ENCODE measurements around the gene XKR7. TPM values are rescaled to one million over a fixed set of nuclear protein-coding genes. Genes with fewer than 3 reads are reported as not detected.

Gene XKR7
- total and polyA plus RNA-seq, 2 donors (not counting 3 experiments of a cell fraction or from before 2014, with no cell fraction given) = 0.04 TPM; not detected in 1

DNA sequence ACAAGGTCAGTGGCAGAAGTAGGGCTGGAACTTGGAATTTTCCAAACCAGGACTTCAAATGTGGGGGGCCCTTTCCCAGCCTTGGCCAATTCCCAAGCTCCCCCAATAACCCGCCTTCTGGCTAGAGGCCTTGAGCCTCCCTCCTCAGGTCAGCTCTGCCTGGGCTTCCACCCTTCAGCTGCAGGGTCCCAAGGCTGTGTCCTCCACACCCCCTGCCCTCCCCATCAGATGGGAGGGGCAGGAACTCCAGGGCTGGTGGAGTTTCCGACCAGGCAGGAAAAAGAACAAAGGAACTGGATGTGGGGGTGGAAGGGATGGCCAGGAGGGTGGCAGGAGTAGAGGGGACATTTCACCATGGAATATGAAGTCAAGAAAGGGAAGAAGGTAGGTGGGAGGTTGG, 42.1 kb downstream of the XKR7 start, which contains the start of gene CCM2L:
Gene CCM2L (plus strand): TSS at position 338 of the 400 bp plus-strand sequence. CDS start 17 bp downstream, at position 355.
- BruUV-seq (replicated peaks) = no TSS peak
- Histone ChIP-seq H3K79me2 (ENCODE audit: control insufficient read depth, insufficient read depth, low read length) (no peaks in the 10 kb centered on the region), H3K4me3 (replicated peaks in 1 of 3; ENCODE audit: insufficient read depth in 1 of 3, low read depth in 1 of 3, low read length in 3 of 3) (peak within 1 kb of the TSS; percentile 40 to 80 (median 46)), H2AFZ (ENCODE audit: low read depth, low read length) (peak within 1 kb of the TSS; percentile 89), H4K20me1 (replicated peaks; ENCODE audit: control insufficient read depth, extremely low read depth, insufficient read depth, low read length) (no peaks in the 10 kb centered on the region), H3K4me1 (ENCODE audit: control insufficient read depth, extremely low read depth, insufficient read depth, low read length) (peaks cover 39% of the 10 kb centered on the region), H3K27ac (ENCODE audit: insufficient read depth, low read depth, low read length) (peak within 1 kb of the TSS; percentile 70), H3K9ac (replicated peaks; ENCODE audit: extremely low read depth, insufficient read depth, low read length) (peak within 1 kb of the TSS; percentile 73), H3K9me1 (replicated peaks; ENCODE audit: control insufficient read depth, extremely low read depth, insufficient read depth, low read length) (no peaks in the 10 kb centered on the region), H3K4me2 (ENCODE audit: insufficient read depth, low read length) (peak within 1 kb of the TSS; percentile 88), H3K9me3 (replicated peaks; ENCODE audit: control insufficient read depth, insufficient read depth, low read length) (no peaks in the 10 kb centered on the region), H3K27me3 (ENCODE audit: control insufficient read depth in 2 of 2, insufficient read depth in 2 of 2, low read length in 2 of 2) (no peaks in the 10 kb centered on the region), H3K36me3 (ENCODE audit: control insufficient read depth in 2 of 2, extremely low read depth in 1 of 2, insufficient read depth in 2 of 2, low read length in 2 of 2) (no peaks in the 10 kb centered on the region)
- CTCF ChIA-PET = interaction anchor here (1.3 kb wide), 1 partner anchor 10 kb away, joined by 3 read pairs; no protein-coding TSS in a partner anchor
- TF ChIP-seq GATA2 (IDR thresholded peaks at IDR 0.05; ENCODE audit: insufficient read depth, insufficient read length, low read depth, low read length) (no peak), POLR2A (IDR thresholded peaks at IDR 0.05; ENCODE audit: low read depth, low read length) (peak; percentile 25)
- POLR2A ChIA-PET = interaction anchor here (0.5 kb wide), 1 partner anchor 279 kb away, joined by 3 read pairs; no protein-coding TSS in a partner anchor
- DNase-seq (ENCODE audit: low read depth, low spot score) = peak; percentile 29
- dilution Hi-C loops (cut with MboI; ENCODE audit: extremely low pct_ligation_motif_present, low sequenced_read_pairs) = no loop called here
- intact Hi-C loops (cut with micrococcal nuclease) = no loop called here
- peak; percentile 74 for FAIRE-seq

DNA sequence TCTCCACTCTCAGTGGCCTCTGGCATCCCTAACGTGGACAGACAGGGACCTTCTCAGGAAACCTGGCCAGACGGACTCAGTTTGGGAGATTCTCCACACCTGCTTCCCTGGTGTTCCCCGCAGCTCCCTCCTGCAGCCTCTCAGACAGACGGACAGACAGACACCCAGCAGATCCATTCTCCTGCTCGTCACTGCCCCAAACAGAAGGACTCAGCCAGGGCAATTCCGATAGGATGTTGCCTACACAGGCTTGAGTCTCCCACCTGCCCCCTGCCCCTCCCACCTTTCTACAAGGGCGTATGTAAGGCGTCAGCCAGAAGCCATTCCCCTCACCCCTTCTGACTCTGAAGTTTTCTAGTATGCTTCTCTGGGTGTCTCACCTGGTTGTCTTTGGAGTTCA, 42.7 kb downstream of the XKR7 start:
- intact Hi-C loops (cut with micrococcal nuclease) = no loop called here
- ChIA-PET POLR2A (interaction anchor here (0.5 kb wide), 1 partner anchor 279 kb away, joined by 3 read pairs; no protein-coding TSS in a partner anchor), CTCF (no interaction called here)
- dilution Hi-C loops (cut with MboI; ENCODE audit: extremely low pct_ligation_motif_present, low sequenced_read_pairs) = no loop called here
- Histone ChIP-seq H3K4me1 (ENCODE audit: control insufficient read depth, extremely low read depth, insufficient read depth, low read length) (peaks cover 39% of the 10 kb centered on the region), H3K27ac (ENCODE audit: insufficient read depth, low read depth, low read length) (peak overlapping the region; percentile 70), H3K9ac (replicated peaks; ENCODE audit: extremely low read depth, insufficient read depth, low read length) (peak overlapping the region; percentile 73), H3K27me3 (ENCODE audit: control insufficient read depth in 2 of 2, insufficient read depth in 2 of 2, low read length in 2 of 2) (no peaks in the 10 kb centered on the region), H3K4me2 (ENCODE audit: insufficient read depth, low read length) (peak overlapping the region; percentile 88), H3K9me1 (replicated peaks; ENCODE audit: control insufficient read depth, extremely low read depth, insufficient read depth, low read length) (no peaks in the 10 kb centered on the region), H3K9me3 (replicated peaks; ENCODE audit: control insufficient read depth, insufficient read depth, low read length) (no peaks in the 10 kb centered on the region), H3K79me2 (ENCODE audit: control insufficient read depth, insufficient read depth, low read length) (no peaks in the 10 kb centered on the region), H2AFZ (ENCODE audit: low read depth, low read length) (peak overlapping the region; percentile 89), H4K20me1 (replicated peaks; ENCODE audit: control insufficient read depth, extremely low read depth, insufficient read depth, low read length) (no peaks in the 10 kb centered on the region), H3K36me3 (ENCODE audit: control insufficient read depth in 2 of 2, extremely low read depth in 1 of 2, insufficient read depth in 2 of 2, low read length in 2 of 2) (no peaks in the 10 kb centered on the region), H3K4me3 (replicated peaks in 1 of 3; ENCODE audit: insufficient read depth in 1 of 3, low read depth in 1 of 3, low read length in 3 of 3) (peak overlapping the region; percentile 40 to 80 (median 46))
- BruUV-seq (replicated peaks) = TSS peak; percentile 47
- FAIRE-seq = no peak
- DNase-seq (ENCODE audit: low read depth, low spot score) = no peak
- TF ChIP-seq, protein P1, sequence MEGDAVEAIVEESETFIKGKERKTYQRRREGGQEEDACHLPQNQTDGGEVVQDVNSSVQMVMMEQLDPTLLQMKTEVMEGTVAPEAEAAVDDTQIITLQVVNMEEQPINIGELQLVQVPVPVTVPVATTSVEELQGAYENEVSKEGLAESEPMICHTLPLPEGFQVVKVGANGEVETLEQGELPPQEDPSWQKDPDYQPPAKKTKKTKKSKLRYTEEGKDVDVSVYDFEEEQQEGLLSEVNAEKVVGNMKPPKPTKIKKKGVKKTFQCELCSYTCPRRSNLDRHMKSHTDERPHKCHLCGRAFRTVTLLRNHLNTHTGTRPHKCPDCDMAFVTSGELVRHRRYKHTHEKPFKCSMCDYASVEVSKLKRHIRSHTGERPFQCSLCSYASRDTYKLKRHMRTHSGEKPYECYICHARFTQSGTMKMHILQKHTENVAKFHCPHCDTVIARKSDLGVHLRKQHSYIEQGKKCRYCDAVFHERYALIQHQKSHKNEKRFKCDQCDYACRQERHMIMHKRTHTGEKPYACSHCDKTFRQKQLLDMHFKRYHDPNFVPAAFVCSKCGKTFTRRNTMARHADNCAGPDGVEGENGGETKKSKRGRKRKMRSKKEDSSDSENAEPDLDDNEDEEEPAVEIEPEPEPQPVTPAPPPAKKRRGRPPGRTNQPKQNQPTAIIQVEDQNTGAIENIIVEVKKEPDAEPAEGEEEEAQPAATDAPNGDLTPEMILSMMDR (IDR thresholded peaks at IDR 0.05; ENCODE audit: extremely low read depth in 1 of 2, insufficient read depth in 1 of 2, low read depth in 1 of 2, low read length in 2 of 2) = no peak
- TF ChIP-seq POLR2AphosphoS5 (IDR thresholded peaks at IDR 0.05; ENCODE audit: insufficient read depth, low read depth, low read length) = no peak
- TF ChIP-seq MYC (IDR thresholded peaks at IDR 0.05; ENCODE audit: low read depth, low read length) = no peak
- peak; percentile 47 for TF ChIP-seq POLR2A (IDR thresholded peaks at IDR 0.05; ENCODE audit: low read depth, low read length)
